T-helper 17 cell (primary cell): ENCODE data around the gene WDHD1. TPM values are rescaled to one million over a fixed set of nuclear protein-coding genes. Genes with fewer than 3 reads are reported as not detected.
"Not testable (repeated sequence)": the region's sequence is repeated elsewhere in the genome, so short reads cannot be mapped to it uniquely, and the experiment has no call there.

ENCODE experiments used
- ATAC-seq: fragments of 150-1000 bp; cut with Tn5 transposase; 2 replicates; pipeline ENCODE4 v1.10.0; 2021; ENCODE audit warnings: mild to moderate bottlenecking, moderate library complexity
- DNase-seq, 3 donors: peaks; one replicate each; pipeline versions ENCODE4 v3.0.0 to v3.0.0-alpha.2; 2020 to 2021
- H3K9me3 ChIP-seq: one replicate; pipeline ENCODE4 v1.7.0; 2013; ENCODE audit warnings: low read length, mild to moderate bottlenecking; ENCODE audit not compliant: control insufficient read depth, poor library complexity, severe bottlenecking
- H3K27ac Mint-ChIP-seq: one replicate; pipeline ENCODE4 v1.8.0; 2022; ENCODE audit warnings: mild to moderate bottlenecking, moderate library complexity, mixed read lengths
- H3K27me3 Mint-ChIP-seq: one replicate; pipeline ENCODE4 v1.8.0; 2022; ENCODE audit warnings: mixed read lengths
- H3K36me3 Mint-ChIP-seq: one replicate; pipeline ENCODE4 v1.8.0; 2022; ENCODE audit warnings: low read depth, mixed read lengths
- H3K4me1 Mint-ChIP-seq: one replicate; pipeline ENCODE4 v1.8.0; 2022; ENCODE audit warnings: mild to moderate bottlenecking, mixed read lengths
- H3K4me3 Mint-ChIP-seq: one replicate; pipeline ENCODE4 v1.8.0; 2022; ENCODE audit warnings: mild to moderate bottlenecking, moderate library complexity, mixed read lengths
- total RNA-seq, 4 donors: library from RNA in 2 of 4; stranded (reverse) in 2 of 4; gene quantifications; one replicate each; pipeline ENCODE4 v1.2.3 and lab custom pipeline; 2022 to 2026

WDHD1 gene
- total RNA-seq, 2 donors from 2014 or later, result 2.7 to 2.8 TPM

DNA sequence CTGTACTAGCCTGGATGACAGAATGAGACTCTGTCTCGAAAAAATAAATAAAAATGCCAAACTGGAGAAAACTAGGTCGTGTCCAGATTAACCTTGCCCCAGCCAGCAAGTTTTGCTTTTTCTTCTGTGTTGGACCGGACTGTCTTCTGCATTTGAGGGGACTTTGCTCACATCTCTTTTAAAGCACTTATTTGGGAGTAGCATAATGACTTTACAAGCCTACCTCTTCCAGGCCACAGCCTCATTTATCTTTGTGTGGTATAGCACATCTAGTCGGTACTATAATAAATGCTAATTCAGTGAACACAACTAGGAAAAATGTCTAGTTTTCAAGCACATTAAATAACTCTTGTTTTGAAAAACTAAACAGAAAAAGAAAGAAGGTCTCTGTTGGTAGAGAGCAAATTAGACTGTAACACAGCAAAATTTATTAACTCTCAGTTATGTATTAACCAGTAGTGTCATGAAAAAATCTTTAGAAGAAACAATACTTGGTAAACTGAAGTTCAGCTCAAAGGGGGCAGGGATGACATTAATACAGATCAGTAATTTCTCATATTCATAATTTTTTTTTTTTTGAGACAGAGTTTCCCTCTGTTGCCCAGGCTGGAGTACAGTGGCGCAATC, 52.0 kb downstream of the WDHD1 start:
- no peak overlapping the region for H3K4me3 Mint-ChIP-seq
- ATAC-seq, result no peak
- H3K9me3 ChIP-seq, result no peaks in the 10 kb centered on the region
- no peaks in the 10 kb centered on the region for H3K27me3 Mint-ChIP-seq
- no peak for DNase-seq
- H3K4me1 Mint-ChIP-seq, result peaks cover 3% of the 10 kb centered on the region
- no peaks in the 10 kb centered on the region for H3K36me3 Mint-ChIP-seq
- H3K27ac Mint-ChIP-seq, result no peak overlapping the region

GRCh38 chr14:54967496-54967895, 59.4 kb downstream of the WDHD1 start:
- Mint-ChIP-seq H3K27ac (no peak overlapping the region), H3K27me3 (no peaks in the 10 kb centered on the region), H3K4me1 (peaks cover 3% of the 10 kb centered on the region), H3K36me3 (no peaks in the 10 kb centered on the region), H3K4me3 (no peak overlapping the region)
- no peaks in the 10 kb centered on the region for H3K9me3 ChIP-seq
- no peak for ATAC-seq
- no peak for DNase-seq

GRCh38 chr14:54955143-54955542, 71.8 kb downstream of the WDHD1 start:
- H3K9me3 ChIP-seq, result no peaks in the 10 kb centered on the region
- H3K27me3 Mint-ChIP-seq, result no peaks in the 10 kb centered on the region
- no peak overlapping the region for H3K27ac Mint-ChIP-seq
- no peak overlapping the region for H3K4me3 Mint-ChIP-seq
- DNase-seq (no peak), ATAC-seq (no peak)
- H3K4me1 Mint-ChIP-seq, result no peaks in the 10 kb centered on the region
- peaks cover 3% of the 10 kb centered on the region for H3K36me3 Mint-ChIP-seq

GRCh38 chr14:54953609-54954008, 73.3 kb downstream of the WDHD1 start:
- H3K27me3 Mint-ChIP-seq, H3K4me1 Mint-ChIP-seq, H3K9me3 ChIP-seq, ATAC-seq, H3K36me3 Mint-ChIP-seq, DNase-seq, H3K27ac Mint-ChIP-seq, H3K4me3 Mint-ChIP-seq: not testable (repeated sequence)

DNA sequence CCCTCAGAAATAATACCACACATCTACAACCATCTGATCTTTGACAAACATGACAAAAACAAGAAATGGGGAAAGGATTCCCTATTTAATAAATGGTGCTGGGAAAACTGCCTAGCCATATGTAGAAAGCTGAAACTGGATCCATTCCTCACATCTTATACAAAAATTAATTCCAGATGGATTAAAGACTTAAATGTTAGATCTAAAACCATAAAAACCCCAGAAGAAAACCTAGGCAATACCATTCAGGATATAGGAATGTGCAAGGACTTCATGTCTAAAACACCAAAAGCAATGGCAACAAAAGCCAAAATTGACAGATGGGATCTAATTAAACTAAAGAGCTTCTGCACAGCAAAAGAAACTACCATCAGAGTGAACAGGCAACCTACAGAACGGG, 74.1 kb downstream of the WDHD1 start:
- not testable (repeated sequence) for H3K9me3 ChIP-seq, H3K27ac Mint-ChIP-seq, H3K4me3 Mint-ChIP-seq, H3K36me3 Mint-ChIP-seq, ATAC-seq, DNase-seq, H3K27me3 Mint-ChIP-seq, H3K4me1 Mint-ChIP-seq

- ATAC-seq, result peak; percentile 33
- Mint-ChIP-seq H3K27ac (no peak overlapping the region), H3K4me3 (peak overlapping the region; percentile 66)
These were observed 79.7 kb downstream of the WDHD1 start for GRCh38 chr14:54947230-54947629.

DNA sequence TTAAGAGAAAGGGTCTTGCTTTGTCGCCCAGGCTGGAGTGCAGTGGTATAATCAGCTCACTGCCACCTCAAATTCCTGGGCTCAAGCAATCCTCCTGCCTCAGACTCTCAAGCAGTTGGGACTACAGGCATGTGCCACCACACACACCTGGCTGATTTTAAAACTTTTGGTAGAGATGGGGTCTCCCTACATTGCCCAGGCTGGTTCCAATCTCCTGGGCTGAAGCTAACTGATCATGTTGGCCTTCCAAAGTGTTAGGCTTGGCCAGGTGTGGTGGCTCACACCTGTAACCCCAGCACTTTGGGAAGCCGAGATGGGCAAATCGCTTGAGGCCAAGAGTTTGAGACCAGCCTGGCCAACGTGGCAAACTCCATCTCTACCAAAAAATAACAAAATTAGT, 80.4 kb downstream of the WDHD1 start:
- no peak overlapping the region for H3K27ac Mint-ChIP-seq
- no peak for ATAC-seq

More at GRCh38 chr14:54947230-54947629, 79.7 kb downstream of the WDHD1 start:
- DNase-seq, result no peak
- Mint-ChIP-seq H3K36me3 (peaks cover 2% of the 10 kb centered on the region), H3K4me1 (no peaks in the 10 kb centered on the region), H3K27me3 (no peaks in the 10 kb centered on the region)
- H3K9me3 ChIP-seq, result no peaks in the 10 kb centered on the region

GRCh38 chr14:54944737-54945391, 82.0 kb downstream of the WDHD1 start:
- Mint-ChIP-seq H3K36me3 (peaks cover 2% of the 10 kb centered on the region), H3K4me3 (no peak overlapping the region), H3K4me1 (no peaks in the 10 kb centered on the region), H3K27me3 (no peaks in the 10 kb centered on the region), H3K27ac (no peak overlapping the region)
- no peaks in the 10 kb centered on the region for H3K9me3 ChIP-seq
- DNase-seq, result no peak
- no peak for ATAC-seq

More for the DNA sequence above, 80.4 kb downstream of the WDHD1 start:
- no peaks in the 10 kb centered on the region for H3K9me3 ChIP-seq
- Mint-ChIP-seq H3K4me3 (no peak overlapping the region), H3K36me3 (peaks cover 2% of the 10 kb centered on the region), H3K27me3 (no peaks in the 10 kb centered on the region), H3K4me1 (no peaks in the 10 kb centered on the region)
- no peak for DNase-seq

DNA sequence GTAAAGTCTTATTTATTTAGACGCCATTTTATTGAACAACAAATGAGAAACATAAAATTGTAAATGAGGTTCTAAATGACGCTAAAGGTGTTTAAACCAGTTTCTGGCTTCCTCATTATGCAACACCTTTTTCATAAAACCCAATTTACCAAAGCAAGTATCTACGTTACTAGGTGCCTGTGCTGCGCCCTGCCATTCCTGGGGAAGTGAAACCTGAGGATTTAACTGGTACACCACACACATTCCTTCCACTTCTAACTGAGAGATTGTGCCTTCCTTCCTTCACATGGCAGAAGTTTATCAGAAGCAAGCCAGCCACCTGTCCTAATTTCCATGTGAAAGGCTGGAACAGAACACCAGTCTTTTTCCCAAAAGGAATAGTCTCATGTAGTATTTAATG, 84.0 kb downstream of the WDHD1 start:
- H3K4me1 Mint-ChIP-seq, result no peaks in the 10 kb centered on the region
- no peak for ATAC-seq
- no peaks in the 10 kb centered on the region for H3K27me3 Mint-ChIP-seq

DNA sequence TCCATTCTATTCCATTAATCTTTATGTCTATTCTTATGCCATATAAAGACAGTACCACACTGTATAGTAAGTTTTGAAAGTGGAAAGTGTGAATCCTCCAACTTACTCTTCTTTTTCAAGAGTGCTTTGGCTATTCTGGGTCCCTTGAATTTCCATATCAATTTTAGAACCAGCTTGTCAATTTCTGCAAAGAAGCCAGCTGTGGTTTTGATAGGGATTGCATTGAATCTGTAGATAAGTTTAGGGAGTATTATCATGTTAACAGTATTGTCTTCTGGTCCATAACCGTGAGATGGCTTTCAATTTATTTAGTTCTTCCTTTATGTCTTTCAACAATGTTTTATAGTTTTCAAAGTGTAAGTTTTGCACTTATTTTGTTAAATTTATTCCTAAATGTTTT, 90.1 kb downstream of the WDHD1 start:
- H3K27me3 Mint-ChIP-seq, result no peaks in the 10 kb centered on the region
- no peaks in the 10 kb centered on the region for H3K36me3 Mint-ChIP-seq
- H3K27ac Mint-ChIP-seq, result no peak overlapping the region
- no peak overlapping the region for H3K4me3 Mint-ChIP-seq
- DNase-seq, result no peak
- H3K9me3 ChIP-seq, result no peaks in the 10 kb centered on the region
- no peaks in the 10 kb centered on the region for H3K4me1 Mint-ChIP-seq
- no peak for ATAC-seq

More for the DNA sequence above, 84.0 kb downstream of the WDHD1 start:
- no peak overlapping the region for H3K4me3 Mint-ChIP-seq
- DNase-seq, result no peak
- no peaks in the 10 kb centered on the region for H3K9me3 ChIP-seq
- peaks cover 2% of the 10 kb centered on the region for H3K36me3 Mint-ChIP-seq
- H3K27ac Mint-ChIP-seq, result no peak overlapping the region

GRCh38 chr14:54935958-54936357, 90.9 kb downstream of the WDHD1 start:
- Mint-ChIP-seq H3K27me3 (no peaks in the 10 kb centered on the region), H3K36me3 (no peaks in the 10 kb centered on the region), H3K27ac (no peak overlapping the region), H3K4me3 (no peak overlapping the region), H3K4me1 (peaks cover 2% of the 10 kb centered on the region)
- ATAC-seq (no peak), DNase-seq (no peak)
- no peaks in the 10 kb centered on the region for H3K9me3 ChIP-seq

GRCh38 chr14:54935100-54935499, 91.8 kb downstream of the WDHD1 start:
- Mint-ChIP-seq H3K4me3 (no peak overlapping the region), H3K27ac (no peak overlapping the region), H3K4me1 (peaks cover 2% of the 10 kb centered on the region), H3K27me3 (no peaks in the 10 kb centered on the region), H3K36me3 (no peaks in the 10 kb centered on the region)
- ATAC-seq (no peak), DNase-seq (no peak)
- H3K9me3 ChIP-seq, result no peaks in the 10 kb centered on the region

- DNase-seq (no peak), ATAC-seq (no peak)
- no peaks in the 10 kb centered on the region for H3K36me3 Mint-ChIP-seq
- H3K27ac Mint-ChIP-seq, result no peak overlapping the region
- no peaks in the 10 kb centered on the region for H3K9me3 ChIP-seq
- H3K4me3 Mint-ChIP-seq, result no peak overlapping the region
- peaks cover 2% of the 10 kb centered on the region for H3K4me1 Mint-ChIP-seq
- no peaks in the 10 kb centered on the region for H3K27me3 Mint-ChIP-seq
These were observed 93.9 kb downstream of the WDHD1 start for GRCh38 chr14:54933006-54933405.
